GM12865 (cell line): Measurements from ENCODE around the gene HECW1.
"Not testable (repeated sequence)": the region's sequence is repeated elsewhere in the genome, so short reads cannot be mapped to it uniquely, and the experiment has no call there.

ENCODE experiments used
- DNase-seq: peaks from one replicate; pipeline ENCODE4 v3.0.0; 2010; ENCODE audit warnings: low read depth
- H3K4me3 ChIP-seq: 2 replicates; pipeline ENCODE4 v1.5.1; 2011; ENCODE audit warnings: mild to moderate bottlenecking, low read depth, low read length, control low read depth
- TF ChIP-seq, protein P1 (sequence below): IDR thresholded peaks from 2 replicates; pipeline ENCODE4 v1.5.1; 2011; ENCODE audit warnings: low read length, control low read depth, low read depth, inconsistent platforms; ENCODE audit not compliant: insufficient read depth; ENCODE audit errors: missing control alignments

HECW1 gene

DNA sequence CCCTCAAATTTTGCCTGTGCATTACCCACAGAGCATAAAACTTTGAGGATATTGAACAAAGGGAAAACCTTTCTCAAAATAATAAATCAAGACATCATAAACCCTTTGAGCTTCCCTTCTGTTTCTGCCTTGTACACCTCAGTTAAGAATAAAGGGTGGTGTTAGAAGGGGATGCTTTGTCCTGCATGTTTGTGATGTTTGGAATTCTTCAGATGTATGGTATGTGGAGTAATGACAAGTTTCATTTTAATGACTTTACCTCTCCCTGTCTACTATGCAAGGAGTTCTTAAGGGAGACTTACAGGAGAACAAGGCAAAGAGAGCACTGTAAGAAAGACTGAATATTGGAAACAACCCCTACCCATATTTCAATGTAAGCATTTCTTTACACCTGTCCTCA, 99.2 kb downstream of the HECW1 start:
- H3K4me3 ChIP-seq, result no peak overlapping the region
- TF ChIP-seq, protein P1, sequence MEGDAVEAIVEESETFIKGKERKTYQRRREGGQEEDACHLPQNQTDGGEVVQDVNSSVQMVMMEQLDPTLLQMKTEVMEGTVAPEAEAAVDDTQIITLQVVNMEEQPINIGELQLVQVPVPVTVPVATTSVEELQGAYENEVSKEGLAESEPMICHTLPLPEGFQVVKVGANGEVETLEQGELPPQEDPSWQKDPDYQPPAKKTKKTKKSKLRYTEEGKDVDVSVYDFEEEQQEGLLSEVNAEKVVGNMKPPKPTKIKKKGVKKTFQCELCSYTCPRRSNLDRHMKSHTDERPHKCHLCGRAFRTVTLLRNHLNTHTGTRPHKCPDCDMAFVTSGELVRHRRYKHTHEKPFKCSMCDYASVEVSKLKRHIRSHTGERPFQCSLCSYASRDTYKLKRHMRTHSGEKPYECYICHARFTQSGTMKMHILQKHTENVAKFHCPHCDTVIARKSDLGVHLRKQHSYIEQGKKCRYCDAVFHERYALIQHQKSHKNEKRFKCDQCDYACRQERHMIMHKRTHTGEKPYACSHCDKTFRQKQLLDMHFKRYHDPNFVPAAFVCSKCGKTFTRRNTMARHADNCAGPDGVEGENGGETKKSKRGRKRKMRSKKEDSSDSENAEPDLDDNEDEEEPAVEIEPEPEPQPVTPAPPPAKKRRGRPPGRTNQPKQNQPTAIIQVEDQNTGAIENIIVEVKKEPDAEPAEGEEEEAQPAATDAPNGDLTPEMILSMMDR, result no peak
- no peak for DNase-seq

DNA sequence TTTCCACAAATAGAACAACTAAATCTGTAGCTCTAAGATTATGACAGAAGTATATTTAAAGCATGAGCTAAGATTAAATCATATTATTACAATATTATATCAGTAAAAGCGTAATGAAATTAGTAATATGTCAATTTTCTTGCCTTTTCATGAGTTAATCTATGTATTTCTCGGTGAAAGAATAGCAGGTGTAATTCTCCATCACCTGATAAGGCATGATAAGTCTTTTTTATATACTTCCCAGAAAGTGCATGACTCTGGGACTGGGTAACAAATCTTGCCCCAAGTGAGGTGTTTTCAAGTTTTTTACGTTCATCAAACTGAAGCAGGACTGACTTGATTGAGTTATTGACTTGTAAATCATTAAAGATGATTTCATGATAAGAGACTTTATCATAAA, 100.5 kb downstream of the HECW1 start:
- DNase-seq, result no peak
- TF ChIP-seq, protein P1, result no peak
- H3K4me3 ChIP-seq, result no peak overlapping the region

DNA sequence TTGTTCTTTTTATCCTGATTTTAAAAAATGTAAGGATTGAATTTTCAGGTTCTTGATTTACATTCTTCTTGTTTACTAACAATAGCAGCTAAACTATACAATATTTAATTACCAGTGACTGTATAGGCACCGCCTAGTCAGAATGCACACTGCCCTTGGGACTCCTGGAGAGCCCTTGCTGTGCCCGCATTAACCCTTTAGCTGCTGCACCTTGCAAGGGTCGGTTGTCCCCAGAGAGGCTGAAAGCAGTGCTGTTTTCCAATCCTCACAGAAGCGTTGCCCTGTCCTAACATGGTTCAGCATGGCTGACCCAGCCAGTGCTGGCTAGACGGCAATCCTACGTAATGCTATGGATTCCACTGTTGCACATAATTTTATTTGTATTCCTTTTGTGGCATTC, 102.6 kb downstream of the HECW1 start:
- TF ChIP-seq, protein P1, result no peak
- no peak for DNase-seq
- no peak overlapping the region for H3K4me3 ChIP-seq

DNA sequence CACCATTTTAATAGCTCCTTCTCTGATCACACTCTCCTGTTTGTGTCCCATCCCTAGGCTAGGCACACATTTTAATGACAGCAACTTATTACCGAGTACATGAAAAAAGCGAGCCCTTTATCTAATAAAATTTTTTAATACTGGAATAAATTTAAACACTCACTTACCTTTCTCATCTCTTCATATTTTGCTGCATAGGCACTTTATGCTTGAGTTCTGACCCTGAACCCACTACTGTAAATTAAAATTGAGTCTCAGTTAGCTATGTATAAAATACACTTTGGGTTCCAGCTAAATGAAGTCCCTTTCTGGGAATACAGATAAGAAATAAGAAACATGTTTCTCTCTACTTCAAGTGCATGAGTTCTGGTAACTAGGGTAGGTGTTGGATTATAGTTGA, 104.6 kb downstream of the HECW1 start:
- TF ChIP-seq, protein P1, result no peak
- H3K4me3 ChIP-seq, result no peak overlapping the region
- no peak for DNase-seq

DNA sequence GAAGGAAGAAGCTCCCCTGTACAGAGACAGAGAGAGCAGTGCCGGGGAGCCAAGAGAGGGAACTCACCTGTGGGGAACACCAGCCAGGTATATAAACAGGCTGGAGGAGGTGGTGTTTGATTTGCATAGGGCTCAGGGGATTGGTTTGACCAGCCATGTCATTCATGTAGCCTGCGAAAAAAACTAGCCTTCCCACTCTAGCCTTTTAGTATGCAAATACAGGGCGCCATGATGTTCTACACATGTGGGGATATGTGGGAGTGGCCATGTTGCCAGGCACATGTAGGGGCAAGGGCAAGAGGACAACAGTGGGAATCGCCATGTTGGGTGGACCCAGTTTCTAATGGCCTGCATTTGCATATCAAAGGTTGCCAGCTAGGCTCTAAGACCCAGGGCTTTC, 106.5 kb downstream of the HECW1 start:
- H3K4me3 ChIP-seq, DNase-seq: not testable (repeated sequence)

DNA sequence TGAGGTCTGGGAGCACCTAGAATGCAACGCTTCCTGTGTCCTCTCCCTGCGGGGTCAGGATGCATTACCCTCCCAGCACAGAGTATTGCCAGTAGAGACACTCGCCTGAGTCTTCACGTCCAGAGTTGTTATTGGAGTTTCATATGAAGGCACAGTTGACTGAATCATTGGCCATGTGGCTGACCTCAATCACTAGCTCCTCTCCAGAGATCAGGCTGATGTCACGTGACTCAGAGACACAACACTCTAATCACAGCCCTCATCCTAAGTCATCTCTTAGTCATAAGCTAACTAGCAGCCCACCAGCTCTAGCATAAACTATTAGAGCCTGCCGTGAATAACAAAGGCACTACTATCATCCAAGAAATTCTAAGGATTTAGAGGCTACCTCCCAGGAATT, 107.8 kb downstream of the HECW1 start:
- TF ChIP-seq, protein P1, result no peak
- no peak for DNase-seq
- H3K4me3 ChIP-seq, result no peak overlapping the region

DNA sequence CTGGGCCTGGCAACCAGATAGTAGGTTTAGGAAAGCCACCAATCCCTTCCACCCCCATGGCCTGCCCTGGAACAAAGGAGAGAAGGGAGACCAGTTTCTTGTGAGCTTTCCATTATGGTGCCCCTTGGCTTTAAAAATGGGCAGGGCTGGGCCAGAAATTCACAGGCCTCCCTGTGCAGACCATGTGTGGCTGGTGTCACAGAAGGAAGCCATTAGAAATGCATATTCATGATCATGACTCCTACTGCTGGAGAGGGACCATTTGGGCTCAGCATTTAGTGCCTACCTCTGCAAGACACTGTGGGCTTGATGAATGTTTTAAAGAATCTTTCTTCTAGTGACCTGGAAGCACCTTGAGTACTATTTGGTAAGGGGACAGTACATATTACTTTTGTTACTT, 108.3 kb downstream of the HECW1 start:
- H3K4me3 ChIP-seq, result no peak overlapping the region
- DNase-seq, result no peak
- TF ChIP-seq, protein P1, result no peak

DNA sequence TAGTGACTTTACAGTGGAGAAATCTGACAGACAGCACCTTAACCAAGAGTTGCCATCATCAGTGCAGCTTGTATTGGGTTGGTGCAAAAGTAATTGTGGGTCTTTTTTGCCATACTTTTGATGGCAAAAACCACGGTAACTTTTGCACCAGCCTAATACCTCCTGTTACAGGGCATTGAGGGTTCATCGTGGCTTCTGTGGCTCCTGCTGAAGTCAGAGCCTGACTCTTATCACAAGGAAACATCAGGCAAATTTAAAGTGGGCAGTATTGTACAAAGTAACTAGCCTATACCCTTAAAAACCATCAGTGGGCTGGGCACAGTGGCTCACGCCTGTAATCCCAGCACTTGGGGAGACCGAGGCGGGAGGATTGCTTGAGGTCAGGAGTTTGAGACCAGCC, 117.4 kb downstream of the HECW1 start:
- TF ChIP-seq, protein P1, result no peak

More for the DNA sequence above, 117.4 kb downstream of the HECW1 start:
- no peak for DNase-seq
- no peak overlapping the region for H3K4me3 ChIP-seq
